HepG2 (cell line): ENCODE results near the gene MEIG1. TPM values are rescaled to one million over a fixed set of nuclear protein-coding genes. Genes with fewer than 3 reads are reported as not detected.

ENCODE experiments used
- CBX5 ChIP-seq: sonication (generic); formaldehyde crosslinking; IDR thresholded peaks from 2 replicates; pipeline ENCODE4 v1.4.0; 2020; ENCODE audit warnings: missing genetic modification reagents, borderline replicate concordance
- CREM ChIP-seq, 2 experiments: sonication (generic) in 1 of 2; formaldehyde crosslinking in 1 of 2; IDR thresholded peaks; 2 replicates each; pipeline versions ENCODE4 v1.4.0 to v1.6.1; 2016 to 2020; ENCODE audit warnings: antibody characterized with exemption in 1 of 2, mild to moderate bottlenecking in 1 of 2, missing genetic modification reagents in 1 of 2
- HOXA3 ChIP-seq: sonication (generic); formaldehyde crosslinking; IDR thresholded peaks from 2 replicates; pipeline ENCODE4 v1.5.0; 2020; ENCODE audit warnings: missing genetic modification reagents
- RFXANK ChIP-seq: IDR thresholded peaks from 2 replicates; pipeline ENCODE4 v1.6.1; 2016
- SMAD1 ChIP-seq: sonication (generic); formaldehyde crosslinking; IDR thresholded peaks from 2 replicates; pipeline ENCODE4 v1.4.0; 2020; ENCODE audit warnings: missing genetic modification reagents, low read depth, mild to moderate bottlenecking, borderline replicate concordance
- TARDBP ChIP-seq: sonication (generic); formaldehyde crosslinking; IDR thresholded peaks from 2 replicates; pipeline ENCODE4 v1.8.0; 2022; ENCODE audit warnings: mild to moderate bottlenecking, missing genetic modification reagents
- ZBTB39 ChIP-seq: sonication (generic); formaldehyde crosslinking; IDR thresholded peaks from 2 replicates; pipeline ENCODE4 v1.5.0; 2020; ENCODE audit warnings: missing genetic modification reagents
- ZBTB42 ChIP-seq: sonication (generic); formaldehyde crosslinking; IDR thresholded peaks from 2 replicates; pipeline ENCODE4 v1.5.0; 2020; ENCODE audit warnings: mild to moderate bottlenecking, missing genetic modification reagents
- ZNF143 ChIP-seq: sonication (generic); formaldehyde crosslinking; IDR thresholded peaks from 2 replicates; pipeline ENCODE4 v1.4.0; 2020; ENCODE audit warnings: missing genetic modification reagents
- ZNF18 ChIP-seq: sonication (generic); formaldehyde crosslinking; IDR thresholded peaks from 2 replicates; pipeline ENCODE4 v1.8.0; 2022; ENCODE audit warnings: mild to moderate bottlenecking, missing genetic modification reagents; ENCODE audit not compliant: insufficient replicate concordance
- ZNF33A ChIP-seq: sonication (generic); formaldehyde crosslinking; IDR thresholded peaks from 2 replicates; pipeline ENCODE4 v1.5.1; 2020; ENCODE audit warnings: missing genetic modification reagents, mild to moderate bottlenecking, moderate library complexity, borderline replicate concordance
- ZNF563 ChIP-seq: sonication (generic); formaldehyde crosslinking; IDR thresholded peaks from 2 replicates; pipeline ENCODE4 v1.8.0; 2022; ENCODE audit warnings: mild to moderate bottlenecking, moderate library complexity, missing genetic modification reagents
- ZNF570 ChIP-seq: sonication (generic); formaldehyde crosslinking; IDR thresholded peaks from 2 replicates; pipeline ENCODE4 v1.4.0; 2020; ENCODE audit warnings: mild to moderate bottlenecking, missing genetic modification reagents, borderline replicate concordance
- ZNF605 ChIP-seq: sonication (generic); formaldehyde crosslinking; IDR thresholded peaks from 2 replicates; pipeline ENCODE4 v1.8.0; 2022; ENCODE audit warnings: mild to moderate bottlenecking, missing genetic modification reagents
- ZNF724P ChIP-seq: sonication (generic); formaldehyde crosslinking; IDR thresholded peaks from 2 replicates; pipeline ENCODE4 v1.8.0; 2022; ENCODE audit warnings: missing genetic modification reagents, borderline replicate concordance
- ZNF737 ChIP-seq: sonication (generic); formaldehyde crosslinking; IDR thresholded peaks from 2 replicates; pipeline ENCODE4 v1.5.0; 2020; ENCODE audit warnings: missing genetic modification reagents, mild to moderate bottlenecking, borderline replicate concordance
- polyA plus RNA-seq, 8 experiments: library from polyadenylated mRNA; depleted of rRNA in 3 of 8; stranded (reverse) in 7 of 8; unstranded in 1 of 8; fragments of >200 nt; fragmentation: Illumina TruSeq in 4 of 8; extraction: Trizol in 4 of 8; gene quantifications; 2 replicates each; pipeline versions ENCODE4 v1.2.1 to v1.2.3, GENCODE V29; 2011 to 2016; ENCODE audit warnings: low read depth in 4 of 8, missing spikeins in 1 of 8, mixed read lengths in 1 of 8; ENCODE audit not compliant: insufficient read depth in 1 of 8
- total RNA-seq, 5 experiments: library from RNA; depleted of rRNA; stranded (reverse); fragments of >200 nt; fragmentation: Illumina TruSeq; extraction: Trizol; gene quantifications; 2 replicates each; pipeline ENCODE4 v1.2.3, GENCODE V29; 2016; ENCODE audit warnings: low read depth in 1 of 5
- TF ChIP-seq, protein P1 (sequence below): sonication (generic); formaldehyde crosslinking; IDR thresholded peaks from 2 replicates; pipeline ENCODE4 v1.9.0; 2022; ENCODE audit warnings: missing genetic modification reagents, mild to moderate bottlenecking, borderline replicate concordance
- TF ChIP-seq, protein P2 (sequence below): sonication (generic); formaldehyde crosslinking; IDR thresholded peaks from 2 replicates; pipeline ENCODE4 v1.5.0; 2020; ENCODE audit warnings: mild to moderate bottlenecking, missing genetic modification reagents
- TF ChIP-seq, protein P3 (sequence below): IDR thresholded peaks from 2 replicates; pipeline ENCODE4 v1.6.1; 2012; ENCODE audit warnings: inconsistent platforms

Gene MEIG1
- total and polyA plus RNA-seq, 2 of the 13 experiments (the other 11 are each of a cell fraction or from before 2014, with no cell fraction given), result not detected

- TF ChIP-seq HOXA3 (CRISPR knock-in tag) (peak; percentile 86), CREM (IDR thresholded peaks at IDR 0.05) (peak; percentile 61; the same call in 1 of the 2 replicates), CREM (CRISPR knock-in tag; IDR thresholded peaks at IDR 0.05) (no peak), ZNF33A (CRISPR knock-in tag) (0 out of 2 replicates have a peak, but pooled peaks have one; percentile 21), ZNF605 (CRISPR knock-in tag) (peak; percentile 85), SMAD1 (peak; percentile 80; the same call in 1 of the 2 replicates), RFXANK (CRISPR knock-in tag) (peak; percentile 54; the same call in 1 of the 2 replicates), ZNF563 (CRISPR knock-in tag) (peak; percentile 94; the same call in 1 of the 2 replicates), ZNF570 (CRISPR knock-in tag) (0 out of 2 replicates have a peak, but pooled peaks have one; percentile 71), ZNF143 (CRISPR knock-in tag) (peak; percentile 37; the same call in 1 of the 2 replicates), ZBTB39 (CRISPR knock-in tag) (0 out of 2 replicates have a peak, but pooled peaks have one; percentile 20), ZBTB42 (CRISPR knock-in tag) (0 out of 2 replicates have a peak, but pooled peaks have one; percentile 65), ZNF724P (CRISPR knock-in tag) (peak; percentile 99), ZNF18 (CRISPR knock-in tag) (peak; percentile 76), CBX5 (CRISPR knock-in tag) (peak; percentile 65; the same call in 1 of the 2 replicates), ZNF737 (CRISPR knock-in tag) (0 out of 2 replicates have a peak, but pooled peaks have one; percentile 88), TARDBP (peak; percentile 85)
- TF ChIP-seq, protein P1, sequence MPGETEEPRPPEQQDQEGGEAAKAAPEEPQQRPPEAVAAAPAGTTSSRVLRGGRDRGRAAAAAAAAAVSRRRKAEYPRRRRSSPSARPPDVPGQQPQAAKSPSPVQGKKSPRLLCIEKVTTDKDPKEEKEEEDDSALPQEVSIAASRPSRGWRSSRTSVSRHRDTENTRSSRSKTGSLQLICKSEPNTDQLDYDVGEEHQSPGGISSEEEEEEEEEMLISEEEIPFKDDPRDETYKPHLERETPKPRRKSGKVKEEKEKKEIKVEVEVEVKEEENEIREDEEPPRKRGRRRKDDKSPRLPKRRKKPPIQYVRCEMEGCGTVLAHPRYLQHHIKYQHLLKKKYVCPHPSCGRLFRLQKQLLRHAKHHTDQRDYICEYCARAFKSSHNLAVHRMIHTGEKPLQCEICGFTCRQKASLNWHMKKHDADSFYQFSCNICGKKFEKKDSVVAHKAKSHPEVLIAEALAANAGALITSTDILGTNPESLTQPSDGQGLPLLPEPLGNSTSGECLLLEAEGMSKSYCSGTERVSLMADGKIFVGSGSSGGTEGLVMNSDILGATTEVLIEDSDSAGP (CRISPR knock-in tag), result peak; percentile 86
- TF ChIP-seq, protein P2, sequence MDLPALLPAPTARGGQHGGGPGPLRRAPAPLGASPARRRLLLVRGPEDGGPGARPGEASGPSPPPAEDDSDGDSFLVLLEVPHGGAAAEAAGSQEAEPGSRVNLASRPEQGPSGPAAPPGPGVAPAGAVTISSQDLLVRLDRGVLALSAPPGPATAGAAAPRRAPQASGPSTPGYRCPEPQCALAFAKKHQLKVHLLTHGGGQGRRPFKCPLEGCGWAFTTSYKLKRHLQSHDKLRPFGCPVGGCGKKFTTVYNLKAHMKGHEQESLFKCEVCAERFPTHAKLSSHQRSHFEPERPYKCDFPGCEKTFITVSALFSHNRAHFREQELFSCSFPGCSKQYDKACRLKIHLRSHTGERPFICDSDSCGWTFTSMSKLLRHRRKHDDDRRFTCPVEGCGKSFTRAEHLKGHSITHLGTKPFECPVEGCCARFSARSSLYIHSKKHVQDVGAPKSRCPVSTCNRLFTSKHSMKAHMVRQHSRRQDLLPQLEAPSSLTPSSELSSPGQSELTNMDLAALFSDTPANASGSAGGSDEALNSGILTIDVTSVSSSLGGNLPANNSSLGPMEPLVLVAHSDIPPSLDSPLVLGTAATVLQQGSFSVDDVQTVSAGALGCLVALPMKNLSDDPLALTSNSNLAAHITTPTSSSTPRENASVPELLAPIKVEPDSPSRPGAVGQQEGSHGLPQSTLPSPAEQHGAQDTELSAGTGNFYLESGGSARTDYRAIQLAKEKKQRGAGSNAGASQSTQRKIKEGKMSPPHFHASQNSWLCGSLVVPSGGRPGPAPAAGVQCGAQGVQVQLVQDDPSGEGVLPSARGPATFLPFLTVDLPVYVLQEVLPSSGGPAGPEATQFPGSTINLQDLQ, result peak; percentile 25
- TF ChIP-seq, protein P3, sequence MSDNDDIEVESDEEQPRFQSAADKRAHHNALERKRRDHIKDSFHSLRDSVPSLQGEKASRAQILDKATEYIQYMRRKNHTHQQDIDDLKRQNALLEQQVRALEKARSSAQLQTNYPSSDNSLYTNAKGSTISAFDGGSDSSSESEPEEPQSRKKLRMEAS, result peak; percentile 99
These were observed 5.0 kb upstream of the MEIG1 start, which contains the start of gene DCLRE1C (continued) for GRCh38 chr10:14954001-14954770.
